A673 (cell line): ENCODE measurements around the gene EXOC3. TPM values are rescaled to one million over a fixed set of nuclear protein-coding genes. Genes with fewer than 3 reads are reported as not detected.

Experiments
- BruUV-seq: library from RNA; stranded (reverse); fragments of 400-500 nt; replicated peaks from 2 replicates; lab custom pipeline; 2021; lab: Mats Ljungman, UMichigan
- CTCF ChIA-PET: fragments of 300-600 bp; sonication (Branson Sonifier 250); formaldehyde crosslinking; loops from one replicate; lab custom pipeline; 2022; ENCODE audit warnings: antibody characterized with exemption; lab: Charles Lee
- POLR2A ChIA-PET: fragments of 300-600 bp; sonication (Branson Sonifier 250); formaldehyde crosslinking; loops from one replicate; lab custom pipeline; 2022; ENCODE audit warnings: antibody characterized with exemption; ENCODE audit not compliant: low non-redundant PET; lab: Charles Lee
- DNase-seq: peaks from one replicate; pipeline ENCODE4 v3.0.0-alpha.2; 2015; ENCODE audit warnings: low spot score
- H3K27ac ChIP-seq: fragments of 200-600 bp; sonication (generic); 2 replicates; pipeline ENCODE4 v1.5.1; 2016; ENCODE audit warnings: mixed run types, low read depth, mild to moderate bottlenecking, mixed read lengths, antibody characterized with exemption, low read length; ENCODE audit not compliant: poor library complexity, severe bottlenecking
- H3K27me3 ChIP-seq: fragments of 200-600 bp; sonication (generic); replicated peaks from 2 replicates; pipeline ENCODE4 v1.6.1; 2017; ENCODE audit warnings: mixed run types, low read depth, mild to moderate bottlenecking, mixed read lengths, antibody characterized with exemption, low read length; ENCODE audit not compliant: insufficient read depth, poor library complexity
- H3K36me3 ChIP-seq: fragments of 200-600 bp; sonication (generic); 2 replicates; pipeline ENCODE4 v1.6.1; 2016; ENCODE audit warnings: mixed run types, mild to moderate bottlenecking, mixed read lengths, antibody characterized with exemption, low read length; ENCODE audit not compliant: insufficient read depth, poor library complexity, severe bottlenecking
- H3K4me1 ChIP-seq: fragments of 200-600 bp; sonication (generic); 2 replicates; pipeline ENCODE4 v1.6.1; 2017; ENCODE audit warnings: mixed run types, mild to moderate bottlenecking, mixed read lengths, antibody characterized with exemption, low read length; ENCODE audit not compliant: insufficient read depth, poor library complexity, severe bottlenecking
- H3K4me3 ChIP-seq: fragments of 200-600 bp; sonication (generic); 2 replicates; pipeline ENCODE4 v1.5.1; 2016; ENCODE audit warnings: low read depth, mixed run types, mild to moderate bottlenecking, mixed read lengths, low read length; ENCODE audit not compliant: poor library complexity, severe bottlenecking
- H3K9me3 ChIP-seq: fragments of 200-600 bp; sonication (generic); 2 replicates; pipeline ENCODE4 v1.6.1; 2016; ENCODE audit warnings: mixed run types, low read depth, mild to moderate bottlenecking, mixed read lengths, antibody characterized with exemption, low read length; ENCODE audit not compliant: poor library complexity, severe bottlenecking
- CTCF ChIP-seq: fragments of 300-800, 200-600 bp; sonication (generic); conservative IDR thresholded peaks from 2 replicates; pipeline ENCODE4 v1.5.1; 2017; ENCODE audit warnings: low read depth, mild to moderate bottlenecking, antibody characterized with exemption, low read length, moderate library complexity, mixed read lengths
- EZH2 ChIP-seq: fragments of 200-600 bp; sonication (generic); IDR thresholded peaks from 2 replicates; pipeline ENCODE4 v1.6.1; 2017; ENCODE audit warnings: borderline replicate concordance, low read depth, mild to moderate bottlenecking, mixed read lengths, antibody characterized with exemption, low read length; ENCODE audit not compliant: poor library complexity, severe bottlenecking
- intact Hi-C: fragments of 100-400 bp; cut with micrococcal nuclease; formaldehyde crosslinking; loops from one replicate; pipeline ENCODE4 v1.10.0; 2022; ENCODE audit not compliant: unreplicated experiment
- total RNA-seq: library from RNA; stranded (reverse); gene quantifications from 2 replicates; pipeline ENCODE4 v1.2.3, GENCODE V29; 2021

EXOC3 gene
- total RNA-seq, 1 experiment from 2014 or later: 46.7 TPM

GRCh38 chr5:468401-468800, 25.4 kb downstream of the EXOC3 start:
- Histone ChIP-seq H3K27ac (no peak overlapping the region), H3K27me3 (no peaks in the 10 kb centered on the region), H3K4me3 (no peak overlapping the region), H3K36me3 (peaks cover 9% of the 10 kb centered on the region), H3K4me1 (peaks cover 12% of the 10 kb centered on the region), H3K9me3 (no peaks in the 10 kb centered on the region)
- BruUV-seq: no TSS peak
- POLR2A ChIA-PET: no interaction called here
- TF ChIP-seq EZH2 (no peak), CTCF (no peak)
- DNase-seq: no peak
- CTCF ChIA-PET: no interaction called here
- intact Hi-C loops: no loop called here

GRCh38 chr5:469752-470483, 26.9 kb downstream of the EXOC3 start:
- ChIA-PET POLR2A (no interaction called here), CTCF (no interaction called here)
- peaks cover 10% of the 10 kb centered on the region for H3K27me3 ChIP-seq
- no peak for TF ChIP-seq CTCF
- TF ChIP-seq EZH2: no peak
- intact Hi-C loops: no loop called here
- H3K4me3 ChIP-seq: no peak overlapping the region
- H3K36me3 ChIP-seq: peaks cover 9% of the 10 kb centered on the region
- H3K9me3 ChIP-seq: no peaks in the 10 kb centered on the region
- no TSS peak for BruUV-seq
- no peak overlapping the region for H3K27ac ChIP-seq
- DNase-seq: no peak
- peaks cover 12% of the 10 kb centered on the region for H3K4me1 ChIP-seq

GRCh38 chr5:470961-471749, 28.2 kb downstream of the EXOC3 start:
- intact Hi-C loops: no loop called here
- CTCF ChIA-PET: interaction anchor here (0.6 to 0.8 kb wide), 2 partner anchors 24 to 273 kb away, joined by 5 to 9 read pairs; no protein-coding TSS in a partner anchor
- peak overlapping the region; percentile 97 for H3K27ac ChIP-seq
- peaks cover 23% of the 10 kb centered on the region for H3K27me3 ChIP-seq
- BruUV-seq: no TSS peak
- peak overlapping the region; percentile 95 for H3K4me3 ChIP-seq
- POLR2A ChIA-PET: interaction anchor here (0.6 kb wide), 1 partner anchor 25 kb away, joined by 9 read pairs; no protein-coding TSS in a partner anchor
- peaks cover 9% of the 10 kb centered on the region for H3K36me3 ChIP-seq
- no peak for DNase-seq
- H3K4me1 ChIP-seq: peaks cover 12% of the 10 kb centered on the region
- TF ChIP-seq EZH2 (no peak), CTCF (no peak)
- H3K9me3 ChIP-seq: no peaks in the 10 kb centered on the region
